ENCODE measurements around the gene CELA3B.
A peak's percentile ranks its signal among the peaks of the same experiment; 100 is the strongest.
"Not testable (repeated sequence)": the region's sequence is repeated elsewhere in the genome, so short reads cannot be mapped to it uniquely, and the experiment has no call there.

CELA3B gene

GRCh38 chr1:21981253-21981652 is 4.4 kb downstream of the CELA3B start:
- DNase-seq: not testable (repeated sequence)

GRCh38 chr1:21982122-21982521 is 5.3 kb downstream of the CELA3B start:
- DNase-seq: not testable (repeated sequence)

DNA sequence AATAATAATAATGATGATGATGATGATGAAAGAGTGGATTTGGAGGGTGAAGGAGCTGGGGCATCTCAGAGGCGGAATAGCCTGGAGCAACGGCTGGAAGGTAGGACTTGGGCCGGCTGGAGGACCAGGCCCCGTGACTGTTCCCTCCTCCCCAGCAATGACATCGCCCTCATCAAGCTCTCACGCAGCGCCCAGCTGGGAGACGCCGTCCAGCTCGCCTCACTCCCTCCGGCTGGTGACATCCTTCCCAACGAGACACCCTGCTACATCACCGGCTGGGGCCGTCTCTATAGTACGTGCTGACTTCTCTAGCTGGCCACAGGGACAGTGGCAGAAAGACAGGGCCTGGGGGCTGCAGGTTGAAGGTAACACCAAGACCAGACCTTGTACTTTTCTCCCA is 6.7 kb downstream of the CELA3B start:
- not testable (repeated sequence) for DNase-seq

GRCh38 chr1:21985893-21986292 is 9.1 kb downstream of the CELA3B start:
- DNase-seq: not testable (repeated sequence)

- not testable (repeated sequence) for DNase-seq
Observed at GRCh38 chr1:21986386-21986785, 9.6 kb downstream of the CELA3B start.

- not testable (repeated sequence) for DNase-seq
Observed at GRCh38 chr1:21989672-21990393, 13.0 kb downstream of the CELA3B start.

- not testable (repeated sequence) for DNase-seq
Observed at GRCh38 chr1:21992186-21992585, 15.4 kb downstream of the CELA3B start.

DNA sequence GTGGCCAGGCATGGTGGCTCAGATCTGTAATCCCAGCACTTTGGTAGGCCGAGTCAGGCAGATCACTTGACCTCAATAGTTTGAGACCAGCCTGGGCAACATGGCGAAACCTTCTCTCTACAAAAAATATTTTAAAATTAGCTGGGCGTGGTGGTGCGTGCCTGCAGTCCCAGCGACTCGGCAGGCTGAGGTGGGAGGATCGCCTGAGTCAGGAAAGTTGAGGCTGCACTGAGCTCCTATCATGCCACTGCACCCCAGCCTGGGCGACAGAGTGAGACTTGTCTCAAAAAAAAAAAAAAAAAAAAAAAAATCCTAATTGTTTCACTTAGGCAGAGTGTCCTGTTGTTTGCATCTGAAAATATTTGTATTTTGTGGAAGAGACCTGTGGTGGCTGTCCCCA is 17.9 kb downstream of the CELA3B start:
- not testable (repeated sequence) for DNase-seq

DNA sequence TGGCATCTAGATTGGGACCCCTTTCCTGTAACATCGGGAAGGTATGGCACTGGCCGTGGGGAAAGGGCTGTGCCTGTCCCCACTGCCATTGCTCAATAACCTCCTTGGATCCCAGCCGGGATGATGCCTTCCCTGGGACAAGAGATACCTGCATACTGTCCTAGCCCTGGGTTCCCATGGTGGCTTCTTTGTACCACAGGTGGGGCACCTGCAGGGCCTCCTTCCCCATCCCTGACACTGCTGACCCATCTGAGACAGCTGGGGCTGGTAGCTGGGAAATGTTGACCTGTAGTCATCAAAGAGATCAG is 19.8 kb downstream of the CELA3B start:
- DNase-seq: not testable (repeated sequence)

DNA sequence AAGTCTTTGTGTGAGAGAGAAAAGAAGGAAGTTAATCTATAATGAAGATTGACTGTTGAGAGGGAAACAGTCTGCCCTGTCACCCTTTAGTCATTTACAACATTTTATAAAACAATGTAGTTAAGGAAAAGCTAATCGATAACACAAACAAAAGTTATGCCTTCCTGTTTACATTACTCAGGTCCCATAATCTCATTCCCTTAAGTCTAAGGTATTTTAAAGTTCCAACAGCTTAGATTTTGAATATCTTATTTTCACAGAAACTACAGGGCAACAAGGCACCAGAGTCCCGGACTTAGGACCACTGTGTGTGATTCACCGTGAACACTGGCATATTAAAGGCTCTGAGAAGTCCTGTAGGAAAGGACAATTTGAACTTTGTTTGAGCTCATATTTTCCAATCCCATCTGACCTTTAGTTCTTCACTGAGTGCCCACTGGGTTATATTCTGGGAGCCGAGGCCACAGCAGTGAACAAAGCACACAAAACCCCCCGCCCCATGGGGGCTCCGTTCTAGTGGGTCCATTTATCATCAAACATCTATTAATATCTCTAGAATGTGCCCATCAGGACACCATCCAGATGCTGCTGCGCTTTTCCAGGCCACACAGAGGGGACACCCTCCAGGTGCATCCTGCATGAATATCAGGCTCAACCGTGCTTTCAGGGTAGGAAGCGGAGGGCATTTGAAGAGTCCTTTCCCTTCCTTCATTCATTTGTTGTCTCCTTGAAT is 21.2 kb downstream of the CELA3B start:
- DNase-seq: not testable (repeated sequence)

DNA sequence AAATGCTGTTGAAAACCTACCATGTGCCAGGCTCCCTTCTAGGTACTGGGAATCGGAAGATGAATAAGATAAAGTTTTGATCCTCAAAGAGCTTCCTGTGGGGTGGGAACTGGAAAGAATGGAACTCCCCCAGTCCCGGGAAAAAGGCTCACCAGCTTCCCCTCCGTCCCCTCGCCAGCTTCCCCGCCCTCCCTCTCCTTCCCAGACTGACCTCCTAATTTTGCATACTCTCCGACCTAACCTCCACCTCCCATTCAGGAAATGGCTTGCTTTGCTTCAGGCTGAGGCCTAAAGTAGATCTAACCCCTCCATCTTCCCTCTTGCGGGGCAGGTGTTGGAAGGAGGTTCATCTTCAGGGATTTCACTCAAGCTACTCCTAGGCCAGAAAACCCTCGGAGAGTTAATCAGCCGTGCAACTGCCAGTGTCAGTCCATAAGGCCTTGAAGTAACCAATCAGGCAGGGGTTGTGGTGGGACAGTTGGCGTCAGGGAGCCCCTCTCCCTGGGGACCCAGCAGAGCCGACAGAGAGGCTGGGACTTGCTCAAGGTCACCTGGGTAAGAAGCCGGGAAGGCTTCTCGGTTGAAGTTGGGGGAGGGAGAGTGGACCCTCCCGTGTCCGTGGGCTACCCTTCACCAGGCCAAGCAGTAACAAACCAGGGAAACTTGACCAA is 21.9 kb downstream of the CELA3B start:
- DNase-seq: not testable (repeated sequence)

DNA sequence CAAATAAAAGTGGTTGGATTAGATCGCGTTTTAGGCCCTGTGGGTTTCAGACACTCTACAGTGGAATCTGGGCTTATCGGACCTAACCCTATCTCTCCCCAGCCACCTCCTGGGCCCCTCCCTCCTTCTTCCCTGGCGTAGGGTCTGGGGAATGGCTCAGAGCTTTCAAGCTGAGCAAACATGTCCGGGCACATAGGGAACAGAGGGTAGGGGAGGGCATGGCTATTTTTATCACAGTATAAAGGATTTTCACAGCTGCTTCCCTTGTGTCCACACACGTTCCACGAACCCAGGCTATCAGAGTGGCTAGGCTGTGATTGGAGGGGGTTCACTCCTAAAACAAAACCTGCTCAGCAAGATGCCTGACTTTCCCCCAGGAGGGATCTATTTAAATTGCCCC is 22.8 kb downstream of the CELA3B start:
- not testable (repeated sequence) for DNase-seq

DNA sequence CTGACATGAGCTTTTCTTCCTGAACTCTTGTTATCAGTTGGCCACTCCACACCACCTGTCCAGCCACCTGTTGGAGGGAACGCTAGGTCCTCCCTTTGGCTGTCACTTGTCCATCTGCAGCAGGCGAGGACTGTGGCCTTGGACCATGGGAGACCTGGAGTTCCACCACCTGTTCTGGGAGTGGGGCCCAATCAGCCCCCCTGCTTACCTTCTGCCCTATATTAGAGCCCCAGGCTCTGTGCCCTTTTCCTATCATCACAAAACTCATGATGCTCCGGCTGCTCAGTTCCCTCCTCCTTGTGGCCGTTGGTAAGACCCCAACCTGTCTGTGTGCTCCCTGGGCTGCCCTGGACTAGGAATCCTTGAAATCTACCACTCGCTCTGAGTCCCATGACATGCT is 24.6 kb downstream of the CELA3B start, which contains the start of gene CELA3A:
Gene CELA3A (plus strand): TSS at position 249 of the 400 bp plus-strand sequence. CDS start 18 bp downstream, at position 267.
- DNase-seq: no peak

- not testable (repeated sequence) for DNase-seq
Observed at GRCh38 chr1:22002461-22002860, 25.6 kb downstream of the CELA3B start.

- not testable (repeated sequence) for DNase-seq
Observed at GRCh38 chr1:22002875-22003274, 26.1 kb downstream of the CELA3B start.

- not testable (repeated sequence) for DNase-seq
Observed at GRCh38 chr1:22003959-22004358, 27.1 kb downstream of the CELA3B start.

GRCh38 chr1:22005261-22006149 is 28.7 kb downstream of the CELA3B start:
- peak; percentile 10 to 38 for DNase-seq

- DNase-seq: not testable (repeated sequence)
Observed at GRCh38 chr1:22006736-22007135, 29.9 kb downstream of the CELA3B start.

DNA sequence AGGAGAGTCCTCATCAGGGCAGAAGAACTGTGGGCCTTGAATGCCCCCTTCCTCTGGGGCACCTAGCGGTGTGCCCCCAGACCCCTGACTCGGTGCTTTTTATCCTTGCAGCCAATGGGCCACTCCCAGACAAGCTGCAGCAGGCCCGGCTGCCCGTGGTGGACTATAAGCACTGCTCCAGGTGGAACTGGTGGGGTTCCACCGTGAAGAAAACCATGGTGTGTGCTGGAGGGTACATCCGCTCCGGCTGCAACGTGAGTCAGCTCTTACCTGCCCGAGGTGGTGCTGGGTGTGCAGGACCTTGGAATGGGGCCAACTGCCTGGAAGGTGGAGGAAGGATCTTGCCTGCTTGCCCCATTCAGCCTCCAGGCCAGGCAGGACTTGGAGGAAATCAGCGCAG is 30.4 kb downstream of the CELA3B start:
- not testable (repeated sequence) for DNase-seq

GRCh38 chr1:22009566-22009965 is 32.7 kb downstream of the CELA3B start:
- DNase-seq: not testable (repeated sequence)

DNA sequence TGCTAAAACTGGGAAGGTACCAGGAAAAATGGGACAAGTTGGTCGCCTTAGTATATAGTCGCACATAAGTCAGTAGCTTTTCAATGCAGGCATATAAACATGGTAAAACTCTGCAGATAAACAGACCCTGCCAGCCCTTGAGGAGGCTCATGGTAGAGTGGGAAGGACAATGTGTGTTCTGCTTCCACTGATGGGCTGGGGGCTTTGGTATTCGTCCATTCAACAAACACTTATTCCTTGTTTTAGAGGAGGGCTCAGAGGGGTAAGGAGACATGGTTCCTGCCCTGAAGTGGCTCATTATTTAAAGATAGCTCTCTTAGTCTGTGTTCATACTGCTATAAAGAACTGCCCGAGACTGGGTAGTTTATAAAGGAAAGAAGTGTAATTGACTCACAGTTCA is 35.9 kb downstream of the CELA3B start:
- not testable (repeated sequence) for DNase-seq

DNA sequence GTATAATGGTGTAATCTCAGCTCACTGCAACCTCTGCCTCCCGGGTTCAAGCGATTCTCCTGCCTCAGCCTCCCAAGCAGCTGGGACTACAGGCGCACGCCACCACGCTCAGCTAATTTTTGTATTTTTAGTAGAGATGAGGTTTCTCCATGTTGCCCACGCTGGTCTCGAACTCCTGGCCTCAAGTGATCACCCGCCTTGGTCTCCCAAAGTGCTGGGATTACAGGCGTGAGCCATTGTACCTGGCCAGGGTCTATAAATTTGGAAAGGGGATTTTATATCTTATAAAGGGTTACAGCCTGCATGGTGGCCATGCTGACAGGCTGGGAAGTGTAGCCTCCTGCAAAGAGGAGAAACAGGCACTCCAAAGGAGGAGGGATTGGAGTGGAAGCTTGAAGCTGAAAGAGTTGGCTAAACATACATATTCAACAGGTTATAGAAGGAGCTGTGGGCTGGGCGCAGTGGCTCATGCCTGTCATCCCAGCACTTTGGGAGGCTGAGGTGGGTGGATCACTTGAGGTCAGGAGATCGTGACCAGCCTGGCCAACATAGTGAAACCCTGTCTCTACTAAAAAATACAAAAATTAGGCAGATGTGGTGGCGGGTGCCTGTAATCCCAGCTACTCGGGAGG is 37.9 kb downstream of the CELA3B start:
- not testable (repeated sequence) for DNase-seq
